SU-DHL-6 (cell line): ENCODE measurements around the gene RWDD4.

Source experiments
- H2AFZ ChIP-seq: fragments of 200-600 bp; sonication (generic); 2 replicates; pipeline ENCODE4 v1.6.1; 2014; ENCODE audit warnings: low read depth, mild to moderate bottlenecking, moderate library complexity, mixed read lengths, antibody characterized with exemption, low read length; ENCODE audit not compliant: severe bottlenecking
- H3F3A ChIP-seq: fragments of 200-600 bp; shearing (Covaris generic); 2 replicates; pipeline ENCODE4 v1.6.0; 2016; ENCODE audit warnings: antibody characterized with exemption, mild to moderate bottlenecking; ENCODE audit not compliant: insufficient read depth
- H3K27ac ChIP-seq: fragments of 200-600 bp; sonication (generic); 2 replicates; pipeline ENCODE4 v1.5.1; 2016; ENCODE audit warnings: low read depth, mild to moderate bottlenecking, low read length, moderate library complexity, mixed read lengths
- H3K27me3 ChIP-seq: fragments of 200-600 bp; sonication (generic), shearing (Covaris generic); 2 replicates; pipeline ENCODE4 v1.6.0; 2014; ENCODE audit warnings: mild to moderate bottlenecking, low read length
- H3K36me3 ChIP-seq: fragments of 200-600 bp; sonication (generic); 2 replicates; pipeline ENCODE4 v1.6.1; 2014; ENCODE audit warnings: mild to moderate bottlenecking, low read length, mixed read lengths
- H3K4me2 ChIP-seq: fragments of 300-600, 200-600 bp; shearing (Covaris generic), sonication (generic); 2 replicates; pipeline ENCODE4 v1.6.0; 2014; ENCODE audit warnings: low read length, low read depth, mild to moderate bottlenecking; ENCODE audit not compliant: poor library complexity, severe bottlenecking
- H3K4me3 ChIP-seq: fragments of 200-600 bp; sonication (generic); 2 replicates; pipeline ENCODE4 v1.5.1; 2014; ENCODE audit warnings: antibody characterized with exemption, low read length, mild to moderate bottlenecking, mixed read lengths; ENCODE audit not compliant: insufficient read depth, poor library complexity, severe bottlenecking
- H3K79me2 ChIP-seq: fragments of 200-600 bp; sonication (generic); 2 replicates; pipeline ENCODE4 v1.6.1; 2014; ENCODE audit warnings: mild to moderate bottlenecking, low read length, moderate library complexity; ENCODE audit not compliant: insufficient read depth
- H3K9ac ChIP-seq: fragments of 200-600 bp; sonication (generic); 2 replicates; pipeline ENCODE4 v1.7.0; 2014; ENCODE audit warnings: mild to moderate bottlenecking, low read length
- H3K9me2 ChIP-seq: fragments of 200-600 bp; sonication (generic); replicated peaks from 2 replicates; pipeline ENCODE4 v1.6.1; 2014; ENCODE audit warnings: low read length; ENCODE audit not compliant: insufficient read depth
- H3K9me3 ChIP-seq: fragments of 200-600 bp; sonication (generic); 2 replicates; pipeline ENCODE4 v1.6.1; 2014; ENCODE audit warnings: low read length, mixed read lengths; ENCODE audit not compliant: insufficient read depth
- H4K20me1 ChIP-seq: fragments of 200-600 bp; sonication (generic); 2 replicates; pipeline ENCODE4 v1.6.1; 2014; ENCODE audit warnings: low read depth, mild to moderate bottlenecking, antibody characterized with exemption, low read length, moderate library complexity, mixed read lengths
- EZH2phosphoT487 ChIP-seq: fragments of 200-600 bp; sonication (generic), shearing (Covaris generic); conservative IDR thresholded peaks from 2 replicates; pipeline ENCODE4 v1.6.1; 2018; ENCODE audit warnings: mild to moderate bottlenecking, antibody characterized with exemption, low read length, moderate library complexity, mixed read lengths
- TF ChIP-seq, protein P1 (sequence below): fragments of 200-600 bp; sonication (generic); IDR thresholded peaks from one replicate; pipeline ENCODE4 v1.5.1; 2017; ENCODE audit warnings: antibody characterized with exemption, mild to moderate bottlenecking, low read length, moderate library complexity; ENCODE audit not compliant: insufficient read depth, poor library complexity, severe bottlenecking

Gene RWDD4

DNA sequence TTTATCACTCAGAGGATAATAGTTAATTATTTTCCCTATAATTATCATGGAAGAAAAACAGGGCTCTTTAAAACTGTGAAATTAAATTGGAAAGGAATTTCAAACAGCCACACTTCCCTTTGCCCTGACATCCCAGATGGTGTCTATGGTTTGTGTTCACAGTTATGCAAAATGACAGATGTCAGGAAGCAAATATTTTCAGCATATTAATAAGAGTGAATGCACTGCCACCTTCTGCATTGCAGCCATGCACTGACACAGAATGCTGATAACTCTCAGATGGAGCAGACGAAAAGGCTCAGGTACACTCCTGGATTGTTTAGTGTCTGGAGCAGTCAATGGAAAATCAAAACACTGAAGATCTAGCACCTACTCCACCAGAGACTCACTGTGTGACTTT, 57.6 kb downstream of the RWDD4 start:
- Histone ChIP-seq H3K9ac (no peak overlapping the region), H3K27ac (no peak overlapping the region), H3K4me3 (no peak overlapping the region), H4K20me1 (no peaks in the 10 kb centered on the region), H3K79me2 (no peaks in the 10 kb centered on the region), H3F3A (no peaks in the 10 kb centered on the region), H3K4me2 (no peak overlapping the region), H3K36me3 (no peaks in the 10 kb centered on the region), H3K9me2 (no peaks in the 10 kb centered on the region), H3K27me3 (no peaks in the 10 kb centered on the region), H3K9me3 (no peaks in the 10 kb centered on the region), H2AFZ (no peak overlapping the region)
- TF ChIP-seq, protein P1, sequence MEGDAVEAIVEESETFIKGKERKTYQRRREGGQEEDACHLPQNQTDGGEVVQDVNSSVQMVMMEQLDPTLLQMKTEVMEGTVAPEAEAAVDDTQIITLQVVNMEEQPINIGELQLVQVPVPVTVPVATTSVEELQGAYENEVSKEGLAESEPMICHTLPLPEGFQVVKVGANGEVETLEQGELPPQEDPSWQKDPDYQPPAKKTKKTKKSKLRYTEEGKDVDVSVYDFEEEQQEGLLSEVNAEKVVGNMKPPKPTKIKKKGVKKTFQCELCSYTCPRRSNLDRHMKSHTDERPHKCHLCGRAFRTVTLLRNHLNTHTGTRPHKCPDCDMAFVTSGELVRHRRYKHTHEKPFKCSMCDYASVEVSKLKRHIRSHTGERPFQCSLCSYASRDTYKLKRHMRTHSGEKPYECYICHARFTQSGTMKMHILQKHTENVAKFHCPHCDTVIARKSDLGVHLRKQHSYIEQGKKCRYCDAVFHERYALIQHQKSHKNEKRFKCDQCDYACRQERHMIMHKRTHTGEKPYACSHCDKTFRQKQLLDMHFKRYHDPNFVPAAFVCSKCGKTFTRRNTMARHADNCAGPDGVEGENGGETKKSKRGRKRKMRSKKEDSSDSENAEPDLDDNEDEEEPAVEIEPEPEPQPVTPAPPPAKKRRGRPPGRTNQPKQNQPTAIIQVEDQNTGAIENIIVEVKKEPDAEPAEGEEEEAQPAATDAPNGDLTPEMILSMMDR: no peak
- no peak for TF ChIP-seq EZH2phosphoT487

GRCh38 chr4:183600189-183600685, 58.7 kb downstream of the RWDD4 start:
- Histone ChIP-seq H3K4me2 (no peak overlapping the region), H2AFZ (no peak overlapping the region), H3K27ac (no peak overlapping the region)

GRCh38 chr4:183599690-183600089, 59.3 kb downstream of the RWDD4 start:
- no peak overlapping the region for H3K27ac ChIP-seq
- H3K4me3 ChIP-seq: no peak overlapping the region
- no peaks in the 10 kb centered on the region for H4K20me1 ChIP-seq
- no peaks in the 10 kb centered on the region for H3K9me2 ChIP-seq
- H3K27me3 ChIP-seq: no peaks in the 10 kb centered on the region
- H3F3A ChIP-seq: no peaks in the 10 kb centered on the region
- H2AFZ ChIP-seq: no peak overlapping the region
- H3K4me2 ChIP-seq: no peak overlapping the region
- no peaks in the 10 kb centered on the region for H3K9me3 ChIP-seq
- no peak overlapping the region for H3K9ac ChIP-seq
- H3K36me3 ChIP-seq: no peaks in the 10 kb centered on the region
- TF ChIP-seq, protein P1: no peak
- no peak for TF ChIP-seq EZH2phosphoT487
- no peaks in the 10 kb centered on the region for H3K79me2 ChIP-seq

More at GRCh38 chr4:183600189-183600685, 58.7 kb downstream of the RWDD4 start:
- no peak for TF ChIP-seq EZH2phosphoT487
- TF ChIP-seq, protein P1: no peak
- Histone ChIP-seq H3K36me3 (no peaks in the 10 kb centered on the region), H3K4me3 (no peak overlapping the region), H3K9me3 (no peaks in the 10 kb centered on the region), H3F3A (no peaks in the 10 kb centered on the region), H4K20me1 (no peaks in the 10 kb centered on the region), H3K27me3 (no peaks in the 10 kb centered on the region), H3K9me2 (no peaks in the 10 kb centered on the region), H3K79me2 (no peaks in the 10 kb centered on the region), H3K9ac (no peak overlapping the region)
